A549 treated with GW870086 at 1 μM for 4 hours (cell line): ENCODE results near the gene RASA3. TPM values are rescaled to one million over a fixed set of nuclear protein-coding genes. Genes with fewer than 3 reads are reported as not detected.

Source experiments
- total RNA-seq: library from RNA; stranded (reverse); fragments of 200-300 nt; extraction: Qiagen RNA extraction; gene quantifications from 5 replicates; pipeline ENCODE4 v1.2.3, GENCODE V29; 2022; ENCODE audit warnings: low read depth

Gene RASA3
- 9.1 to 12.6 TPM (median 11.2 TPM) in 5 replicates for total RNA-seq

DNA sequence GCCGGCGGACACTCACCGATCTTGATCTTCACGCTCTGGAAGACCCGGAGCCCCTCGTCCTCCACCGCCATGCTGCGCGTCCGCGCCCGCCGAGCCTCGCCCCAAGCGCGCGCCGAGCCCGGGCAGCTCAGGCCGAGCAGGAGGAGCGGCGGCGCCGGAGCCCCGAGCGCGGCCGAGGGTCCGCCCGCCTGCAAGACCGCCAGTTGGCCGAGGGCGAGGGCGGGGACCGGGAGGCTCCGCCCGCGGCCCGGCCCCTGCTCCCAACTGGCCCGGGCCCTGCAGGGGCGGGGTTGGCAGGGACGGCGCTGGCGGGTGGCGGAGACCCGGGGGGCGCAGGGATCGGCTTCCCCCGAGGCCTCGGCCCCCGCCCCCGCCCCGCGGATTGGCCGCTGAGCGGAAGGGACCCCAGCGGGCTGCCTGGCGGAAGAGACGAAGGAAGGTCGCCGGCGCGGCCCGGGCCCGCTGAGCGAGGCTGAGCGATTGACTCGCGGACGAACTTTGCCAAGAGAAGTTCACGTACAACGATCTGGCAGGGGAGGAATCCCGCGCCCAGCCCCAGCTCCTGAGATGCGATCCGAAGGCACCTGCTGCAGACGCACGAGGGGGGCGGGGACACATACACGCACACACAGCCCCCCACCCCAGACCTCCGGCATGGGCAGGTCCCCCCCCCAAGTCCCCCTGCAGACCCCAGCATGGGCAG lies at the start of gene RASA3:
RASA3 (minus strand) TSS at position 205 of the 703 bp plus-strand sequence; CDS start at position 71, 134 bp downstream.

DNA sequence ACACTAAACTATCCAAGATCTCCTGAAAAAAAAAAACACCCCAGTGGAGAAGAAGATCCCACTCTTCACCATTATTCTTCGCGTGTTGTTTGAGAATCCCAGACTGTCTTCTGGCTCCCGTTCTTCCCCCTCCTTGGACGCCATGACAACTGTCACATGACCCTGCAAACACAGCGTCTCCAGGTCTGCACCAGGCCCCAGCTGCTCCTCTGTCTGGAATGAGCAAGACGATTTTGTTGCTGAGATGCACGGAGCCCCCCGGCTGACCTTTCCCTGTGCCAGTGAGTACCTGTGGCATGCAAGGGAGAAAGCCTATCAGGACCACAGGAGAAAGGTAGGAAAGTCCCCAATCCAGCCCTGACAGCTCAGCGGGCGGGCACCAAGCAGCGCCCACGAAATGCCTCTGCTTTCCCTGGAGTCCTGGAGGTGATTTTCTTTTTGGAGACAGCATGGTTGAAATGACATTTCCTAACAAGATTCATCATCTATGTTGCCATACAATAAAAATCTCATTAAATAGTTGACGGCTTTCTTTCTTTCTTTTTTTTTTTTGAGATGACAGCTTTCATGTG lies 46.8 kb upstream of the RASA3 start, which contains the start of gene CFAP97D2:
CFAP97D2 (plus strand) TSS at position 171 of the 572 bp plus-strand sequence; CDS start at position 245, 74 bp downstream.

GRCh38 chr13:113973218-113974164 lies 158.9 kb downstream of the RASA3 start, which contains the start of gene C13orf46:
TSS of gene C13orf46 (minus strand) at chr13:113974076. CDS start at chr13:113973997, 79 bp downstream.

Other genes starting within 250 kb of the RASA3 start
- 0.07 to 0.21 TPM (median 0.14 TPM) in 5 replicates for gene C13orf46, start 158.5 kb downstream of the RASA3 start, total RNA-seq
- gene CFAP97D2, start 46.6 kb upstream of the RASA3 start, total RNA-seq = not detected in 5 replicates
- 38.1 to 43.2 TPM (median 40.6 TPM) in 5 replicates for gene CDC16, start 102.3 kb upstream of the RASA3 start, total RNA-seq
- gene UPF3A, start 149.0 kb upstream of the RASA3 start, total RNA-seq = 28.9 to 34.4 TPM (median 32.5 TPM) in 5 replicates
- gene CHAMP1, start 181.9 kb upstream of the RASA3 start, total RNA-seq = 17.8 to 25.3 TPM (median 23.4 TPM) in 5 replicates